ENCODE measurements around the gene PCDHAC1.
"Not testable (repeated sequence)": the region's sequence is repeated elsewhere in the genome, so short reads cannot be mapped to it uniquely, and the experiment has no call there.

PCDHAC1 gene, protein sequence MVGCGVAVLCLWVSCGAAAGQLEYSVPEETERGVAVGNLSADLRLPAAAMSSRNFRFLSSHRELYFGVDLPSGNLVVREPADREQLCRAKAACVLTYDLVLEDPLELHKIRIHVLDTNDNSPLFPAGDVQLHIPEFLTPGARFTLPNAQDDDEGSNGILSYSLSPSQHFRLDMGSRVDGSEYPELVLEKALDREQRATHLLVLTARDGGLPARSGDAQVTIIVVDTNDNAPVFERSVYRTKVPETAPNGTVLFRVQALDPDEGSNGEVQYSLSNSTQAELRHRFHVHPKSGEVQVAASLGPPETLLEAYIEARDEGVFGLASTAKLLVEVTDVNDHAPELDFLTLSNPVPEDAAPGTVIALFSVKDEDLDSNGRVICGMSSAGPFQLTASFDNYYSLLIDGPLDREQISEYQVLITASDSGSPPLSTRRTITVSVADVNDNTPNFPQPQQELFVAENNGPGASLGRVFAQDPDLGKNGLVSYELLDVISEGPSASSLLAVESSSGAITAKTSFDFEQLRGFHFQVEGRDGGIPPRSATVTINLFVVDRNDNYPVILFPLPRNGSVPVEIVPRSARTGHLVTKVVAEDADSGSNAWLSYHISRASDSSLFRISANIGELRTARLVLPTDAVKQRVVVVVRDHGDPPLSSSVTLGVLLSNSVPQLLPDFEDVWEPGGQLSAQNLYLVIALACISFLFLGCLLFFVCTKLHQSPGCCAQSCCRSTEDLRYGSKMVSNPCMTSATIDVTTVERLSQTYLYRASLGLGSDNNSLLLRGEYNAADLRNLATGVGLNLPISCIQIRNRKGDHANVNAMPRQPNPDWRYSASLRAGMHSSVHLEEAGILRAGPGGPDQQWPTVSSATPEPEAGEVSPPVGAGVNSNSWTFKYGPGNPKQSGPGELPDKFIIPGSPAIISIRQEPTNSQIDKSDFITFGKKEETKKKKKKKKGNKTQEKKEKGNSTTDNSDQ

DNA sequence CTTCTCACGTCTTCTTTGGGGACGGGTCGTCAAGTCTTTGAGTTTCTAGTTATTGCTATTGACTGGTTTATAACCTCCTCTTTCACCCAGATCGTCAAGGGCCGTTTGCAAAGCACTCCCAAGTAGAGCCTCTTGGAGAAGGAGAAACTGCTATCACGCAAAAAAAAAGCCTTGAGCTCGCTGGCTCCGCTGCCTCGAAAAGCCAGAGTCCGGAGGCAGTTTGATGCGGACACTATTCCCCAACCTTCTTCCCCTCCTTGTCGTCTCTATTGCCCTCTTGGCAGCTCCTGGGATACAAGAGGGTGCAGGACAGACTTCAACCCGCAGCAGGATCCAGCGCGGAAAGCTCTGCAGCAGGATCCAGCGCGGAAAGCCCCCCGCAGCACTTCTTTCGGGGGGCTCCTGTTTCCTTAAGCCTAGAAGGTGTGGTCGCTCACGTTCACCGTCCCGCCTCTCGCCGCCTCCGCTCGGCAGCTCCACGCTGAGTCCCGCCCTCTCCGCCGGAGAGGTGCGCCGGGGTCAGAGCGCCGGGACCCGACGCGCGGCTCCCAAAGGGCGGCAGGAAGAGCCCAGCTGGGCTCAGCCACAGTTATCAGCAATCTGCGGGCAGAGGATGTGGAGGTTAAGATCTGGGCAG is at the start of gene PCDHAC1:
TSS of gene PCDHAC1 (plus strand) at position 494 of the 637 bp plus-strand sequence. CDS start 594 bp downstream, outside the sequence.
- no peak for DNase-seq

DNA sequence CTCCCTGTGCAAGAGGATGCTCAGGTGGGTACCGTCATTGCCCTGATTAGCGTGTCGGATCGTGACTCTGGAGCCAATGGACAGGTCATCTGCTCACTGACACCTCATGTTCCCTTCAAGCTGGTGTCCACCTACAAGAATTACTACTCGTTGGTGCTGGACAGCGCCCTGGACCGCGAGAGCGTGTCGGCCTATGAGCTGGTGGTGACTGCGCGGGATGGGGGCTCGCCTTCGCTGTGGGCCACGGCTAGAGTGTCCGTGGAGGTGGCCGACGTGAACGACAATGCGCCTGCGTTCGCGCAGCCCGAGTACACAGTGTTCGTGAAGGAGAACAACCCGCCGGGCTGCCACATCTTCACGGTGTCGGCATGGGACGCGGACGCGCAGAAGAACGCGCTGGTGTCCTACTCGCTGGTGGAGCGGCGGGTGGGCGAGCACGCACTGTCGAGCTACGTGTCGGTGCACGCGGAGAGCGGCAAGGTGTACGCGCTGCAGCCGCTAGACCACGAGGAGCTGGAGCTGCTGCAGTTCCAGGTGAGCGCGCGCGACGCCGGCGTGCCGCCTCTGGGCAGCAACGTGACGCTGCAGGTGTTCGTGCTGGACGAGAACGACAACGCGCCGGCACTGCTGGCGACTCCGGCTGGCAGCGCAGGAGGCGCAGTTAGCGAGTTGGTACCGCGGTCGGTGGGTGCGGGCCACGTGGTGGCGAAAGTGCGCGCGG is 49.4 kb upstream of the PCDHAC1 start:
- DNase-seq, result not testable (repeated sequence)

DNA sequence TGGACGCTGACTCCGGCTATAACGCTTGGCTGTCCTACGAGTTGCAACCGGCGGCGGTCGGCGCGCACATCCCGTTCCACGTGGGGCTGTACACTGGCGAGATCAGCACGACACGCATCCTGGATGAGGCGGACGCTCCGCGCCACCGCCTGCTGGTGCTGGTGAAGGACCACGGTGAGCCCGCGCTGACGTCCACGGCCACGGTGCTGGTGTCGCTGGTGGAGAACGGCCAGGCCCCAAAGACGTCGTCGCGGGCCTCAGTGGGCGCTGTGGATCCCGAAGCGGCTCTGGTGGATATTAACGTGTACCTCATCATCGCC is 48.9 kb upstream of the PCDHAC1 start:
- DNase-seq, result no peak

DNA sequence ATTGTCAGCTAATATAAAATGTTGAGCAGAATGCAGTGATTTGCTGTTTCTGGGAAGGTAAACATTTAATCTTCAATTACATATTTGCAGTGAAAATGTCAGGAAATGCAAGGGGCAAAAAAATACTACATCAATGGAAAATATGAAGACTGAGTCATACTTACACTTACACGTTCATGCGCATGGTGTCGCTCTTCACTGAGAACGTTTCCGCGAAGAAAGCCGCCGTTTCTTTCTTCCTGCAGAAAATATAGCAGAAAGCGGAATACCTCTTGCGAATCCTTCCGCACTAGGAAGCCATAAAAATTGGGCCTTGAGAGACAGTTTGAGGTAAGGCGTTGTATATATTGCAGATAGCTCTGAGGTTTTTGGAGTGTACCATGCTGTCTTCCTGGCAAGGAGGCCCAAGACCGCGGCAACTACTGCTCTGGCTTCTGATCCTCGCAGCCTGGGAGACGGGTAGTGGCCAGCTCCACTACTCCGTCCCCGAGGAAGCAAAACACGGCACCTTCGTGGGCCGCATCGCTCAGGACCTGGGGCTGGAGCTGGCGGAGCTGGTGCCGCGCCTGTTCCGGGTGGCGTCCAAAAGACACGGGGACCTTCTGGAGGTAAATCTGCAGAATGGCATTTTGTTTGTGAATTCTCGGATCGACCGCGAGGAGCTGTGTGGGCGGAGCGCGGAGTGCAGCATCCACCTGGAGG is 44.1 kb upstream of the PCDHAC1 start, which contains the start of gene PCDHA13:
TSS of gene PCDHA13 (plus strand) at position 236 of the 702 bp plus-strand sequence. CDS start at position 381, 145 bp downstream.
- no peak for DNase-seq

DNA sequence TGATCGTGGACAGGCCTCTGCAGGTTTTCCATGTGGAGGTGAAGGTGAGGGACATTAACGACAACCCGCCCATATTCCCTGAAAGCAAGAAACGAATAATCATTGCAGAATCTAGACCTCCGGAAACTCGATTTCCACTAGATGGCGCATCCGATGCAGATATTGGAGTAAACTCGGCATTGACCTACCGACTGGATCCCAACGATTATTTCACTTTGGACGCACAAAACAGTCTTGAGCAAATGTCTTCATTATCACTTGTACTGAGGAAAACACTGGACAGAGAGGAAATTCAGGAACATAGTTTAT is 43.6 kb upstream of the PCDHAC1 start:
- DNase-seq, result no peak

DNA sequence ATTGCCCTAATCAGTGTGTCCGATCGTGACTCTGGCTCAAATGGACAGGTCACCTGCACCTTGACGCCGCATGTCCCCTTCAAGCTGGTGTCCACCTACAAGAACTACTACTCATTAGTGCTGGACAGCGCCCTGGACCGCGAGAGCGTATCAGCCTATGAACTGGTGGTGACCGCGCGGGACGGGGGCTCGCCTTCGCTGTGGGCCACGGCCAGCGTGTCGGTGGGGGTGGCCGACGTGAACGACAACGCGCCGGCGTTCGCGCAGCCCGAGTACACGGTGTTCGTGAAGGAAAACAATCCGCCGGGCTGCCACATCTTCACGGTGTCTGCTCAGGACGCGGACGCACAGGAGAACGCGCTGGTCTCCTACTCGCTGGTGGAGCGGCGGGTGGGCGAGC is 42.7 kb upstream of the PCDHAC1 start:
- DNase-seq, result no peak

DNA sequence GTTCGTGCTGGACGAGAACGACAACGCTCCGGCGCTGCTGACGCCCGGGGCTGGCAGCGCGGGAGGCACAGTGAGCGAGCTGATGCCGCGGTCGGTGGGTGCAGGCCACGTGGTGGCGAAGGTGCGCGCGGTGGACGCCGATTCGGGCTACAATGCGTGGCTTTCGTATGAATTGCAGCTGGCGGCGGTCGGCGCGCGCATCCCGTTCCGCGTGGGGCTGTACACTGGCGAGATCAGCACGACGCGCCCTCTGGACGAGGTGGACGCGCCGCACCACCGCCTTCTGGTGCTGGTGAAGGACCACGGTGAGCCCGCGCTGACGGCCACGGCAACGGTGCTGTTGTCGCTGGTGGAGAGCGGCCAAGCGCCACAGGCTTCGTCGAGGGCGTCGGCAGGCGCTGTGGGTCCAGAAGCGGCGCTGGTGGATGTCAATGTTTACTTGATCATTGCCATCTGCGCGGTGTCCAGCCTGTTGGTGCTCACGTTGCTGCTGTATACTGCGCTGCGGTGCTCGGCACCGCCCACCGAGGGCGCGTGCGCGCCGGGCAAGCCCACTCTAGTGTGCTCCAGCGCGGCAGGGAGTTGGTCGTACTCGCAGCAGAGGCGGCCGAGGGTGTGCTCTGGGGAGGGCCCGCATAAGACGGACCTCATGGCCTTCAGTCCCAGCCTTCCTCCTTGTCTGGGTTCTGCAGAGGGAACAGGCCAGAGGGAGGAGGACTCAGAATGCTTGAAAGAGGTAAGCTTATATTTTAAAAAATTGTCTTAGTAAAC is 42.0 kb upstream of the PCDHAC1 start:
- no peak for DNase-seq

DNA sequence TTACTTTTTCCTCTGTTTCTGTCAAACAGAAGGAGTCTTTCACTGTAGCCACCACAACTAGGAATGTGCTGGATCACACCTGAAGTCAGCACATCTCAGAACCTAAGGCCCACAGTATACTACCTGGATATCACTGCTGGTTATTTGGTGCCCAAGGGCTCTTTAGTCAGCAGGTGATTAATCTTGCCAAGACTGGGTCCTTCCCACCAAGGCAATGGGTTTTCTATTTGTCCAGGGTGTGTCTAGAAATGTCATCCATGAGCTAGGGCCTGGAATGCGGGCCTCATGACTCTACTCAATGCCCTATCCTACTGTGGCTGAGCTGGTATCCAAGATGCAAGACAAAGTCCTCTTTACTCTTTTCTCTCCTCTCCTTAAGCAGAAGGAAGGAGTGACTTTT is 9.8 kb upstream of the PCDHAC1 start:
- no peak for DNase-seq

DNA sequence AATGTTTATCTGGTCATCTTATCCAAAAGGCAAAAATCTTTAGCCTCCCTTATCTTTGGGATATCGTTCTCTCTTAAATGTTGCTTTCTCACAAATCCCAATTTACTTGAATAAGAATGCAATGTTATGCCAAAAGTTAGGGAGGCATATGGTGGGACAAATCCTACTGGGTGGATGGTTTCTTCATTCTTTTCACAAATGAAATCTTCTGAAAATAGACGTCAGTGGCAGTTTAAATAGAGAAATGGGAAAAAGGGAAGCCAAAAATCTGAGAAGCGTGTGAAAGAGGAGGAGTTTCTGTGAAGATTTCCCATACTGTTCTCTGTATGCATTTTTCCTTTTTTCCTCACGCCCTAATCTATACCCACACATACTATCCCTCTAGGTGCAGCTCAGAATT is 2.5 kb upstream of the PCDHAC1 start:
- no peak for DNase-seq

DNA sequence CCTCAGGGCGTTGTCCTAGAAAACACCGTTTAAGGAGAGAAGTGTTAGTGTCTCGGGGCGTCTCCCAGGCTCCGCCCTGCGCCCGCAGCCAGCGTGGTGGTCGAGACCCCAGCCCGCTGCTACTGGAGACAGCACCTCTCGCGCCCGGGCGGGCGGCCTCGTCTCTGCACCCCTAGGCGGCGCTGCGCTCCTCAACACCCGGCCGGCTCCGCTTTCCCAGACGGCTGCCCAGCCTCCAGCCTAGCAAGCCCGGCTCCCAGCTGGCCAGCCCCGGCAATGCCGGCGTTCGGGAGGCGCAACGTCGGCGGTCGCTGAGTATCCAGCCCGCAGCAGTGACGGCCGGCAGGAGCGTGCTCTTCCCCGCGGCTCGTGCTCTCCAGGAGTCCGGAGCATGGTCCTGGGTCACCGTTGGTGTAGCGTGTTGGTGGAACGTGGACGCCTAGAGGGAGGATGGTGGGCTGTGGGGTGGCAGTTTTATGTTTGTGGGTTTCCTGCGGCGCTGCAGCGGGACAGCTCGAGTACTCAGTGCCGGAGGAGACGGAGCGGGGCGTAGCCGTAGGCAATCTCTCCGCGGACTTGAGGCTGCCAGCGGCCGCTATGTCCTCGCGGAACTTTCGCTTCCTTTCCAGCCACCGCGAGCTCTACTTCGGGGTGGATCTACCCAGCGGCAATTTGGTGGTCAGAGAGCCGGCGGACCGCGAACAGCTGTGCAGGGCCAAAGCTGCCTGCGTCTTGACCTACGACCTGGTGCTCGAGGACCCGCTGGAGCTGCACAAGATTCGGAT is 536 bp downstream of the PCDHAC1 start:
- DNase-seq, result peak; percentile 4

DNA sequence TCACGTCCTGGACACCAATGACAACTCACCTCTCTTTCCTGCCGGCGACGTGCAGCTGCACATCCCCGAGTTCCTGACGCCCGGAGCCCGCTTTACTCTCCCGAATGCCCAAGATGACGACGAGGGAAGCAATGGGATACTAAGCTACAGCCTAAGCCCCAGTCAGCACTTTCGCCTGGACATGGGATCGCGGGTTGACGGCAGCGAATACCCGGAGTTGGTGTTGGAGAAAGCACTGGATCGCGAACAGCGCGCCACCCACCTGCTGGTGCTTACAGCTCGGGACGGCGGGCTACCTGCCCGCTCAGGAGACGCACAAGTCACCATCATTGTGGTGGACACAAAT is 1.1 kb downstream of the PCDHAC1 start:
- DNase-seq, result no peak

DNA sequence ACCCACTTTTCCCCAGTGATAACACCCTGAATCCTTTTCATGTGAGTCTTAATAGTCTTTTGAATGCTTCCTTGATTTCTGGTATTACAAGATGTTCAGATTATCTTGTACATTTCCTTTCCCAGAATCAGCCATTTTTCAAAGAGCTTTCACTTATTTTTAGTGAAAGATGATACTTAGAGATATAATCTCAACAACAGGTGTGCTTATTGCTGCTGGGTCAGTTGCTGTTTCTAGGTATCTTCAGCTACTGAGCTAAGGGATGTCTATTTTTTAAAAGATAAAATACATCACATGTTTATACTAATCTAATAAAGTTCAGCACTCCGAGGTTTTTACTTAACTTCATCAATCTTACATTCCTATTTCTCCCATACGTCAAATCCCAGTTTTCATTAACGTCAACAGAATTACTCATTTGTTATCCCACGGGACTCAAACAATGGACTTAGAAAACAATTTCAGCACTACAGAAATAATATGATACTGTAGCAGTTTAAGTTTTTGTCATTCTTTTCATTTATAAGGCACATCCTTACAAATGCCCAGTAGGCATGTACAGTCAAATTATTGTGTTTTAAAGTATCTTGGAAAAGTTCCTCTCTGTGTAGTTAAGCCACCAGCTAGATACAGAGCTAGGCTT is 9.0 kb downstream of the PCDHAC1 start:
- no peak for DNase-seq

DNA sequence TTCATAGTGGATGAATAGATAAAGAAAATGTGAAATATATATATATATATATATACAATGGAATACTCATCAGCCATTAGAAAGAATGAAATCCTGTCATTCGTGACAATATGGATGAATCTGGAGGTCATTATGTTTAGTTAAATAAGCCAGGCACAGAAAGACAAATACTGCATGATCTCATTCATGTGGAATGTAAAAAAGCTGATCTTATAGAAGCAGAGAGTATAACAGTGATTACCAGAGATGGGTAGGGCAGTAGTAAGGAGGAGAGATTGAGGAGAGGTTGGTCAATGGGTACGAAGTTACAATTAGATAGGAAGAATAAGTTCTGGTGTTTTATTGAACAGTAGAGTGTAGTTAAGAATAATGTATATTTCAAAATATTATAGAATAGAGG is 20.5 kb downstream of the PCDHAC1 start:
- no peak for DNase-seq

DNA sequence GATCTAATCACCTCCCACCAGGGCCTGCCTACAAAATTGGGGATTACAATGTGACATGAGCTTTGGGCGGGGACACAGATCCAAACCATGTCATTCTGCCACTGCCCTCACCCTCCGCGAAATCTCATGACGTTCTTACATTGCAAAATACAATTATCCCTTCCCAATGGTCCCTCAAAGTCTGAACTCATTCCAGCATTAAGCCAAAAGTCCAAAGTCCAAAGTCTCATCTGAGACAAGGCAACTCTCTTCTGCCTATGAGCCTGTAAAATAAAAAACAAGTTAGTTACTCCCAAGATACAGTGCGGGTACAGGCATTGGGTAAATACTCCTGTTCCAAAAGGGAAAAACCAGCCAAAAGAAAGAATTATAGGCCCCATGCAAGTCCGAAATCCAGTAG is 25.5 kb downstream of the PCDHAC1 start:
- DNase-seq, result no peak

DNA sequence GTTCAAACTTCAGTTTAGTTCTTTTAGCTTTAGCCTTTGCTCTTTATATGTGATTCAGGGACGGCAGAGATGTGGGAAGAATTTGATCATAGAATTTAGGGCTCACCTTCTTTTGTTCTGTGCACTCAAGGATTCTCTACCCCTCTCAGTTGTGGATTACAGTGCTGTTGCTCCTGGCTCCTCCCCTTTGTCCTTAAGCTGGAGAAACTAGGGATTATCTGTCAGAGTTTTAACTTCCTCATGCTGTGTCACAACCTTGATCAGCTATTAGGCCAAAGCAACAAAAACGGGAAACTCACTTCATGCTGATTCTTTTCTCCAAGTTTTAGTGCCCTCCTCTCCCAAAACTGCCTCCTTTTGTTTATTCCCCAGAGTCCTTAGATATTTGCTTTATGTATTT is 27.1 kb downstream of the PCDHAC1 start:
- no peak for DNase-seq

DNA sequence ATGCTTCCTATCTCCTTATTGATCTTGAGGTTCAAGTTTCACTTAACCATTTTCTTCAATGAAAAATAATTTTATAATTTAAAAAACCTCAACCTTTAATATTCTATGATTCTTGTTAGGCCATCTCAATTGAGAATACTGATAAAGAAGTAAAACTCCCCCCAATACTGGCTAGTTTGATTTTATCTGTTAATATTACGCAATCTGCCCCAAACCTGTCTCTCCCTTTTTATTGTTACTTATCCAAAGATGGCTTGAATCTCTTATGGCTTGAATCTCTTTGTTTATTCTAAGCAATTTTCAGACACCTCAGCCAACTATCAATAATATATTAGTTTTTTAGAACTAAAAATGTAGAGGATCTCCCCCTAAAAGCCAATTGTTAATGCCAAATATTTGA is 36.1 kb downstream of the PCDHAC1 start:
- no peak for DNase-seq

DNA sequence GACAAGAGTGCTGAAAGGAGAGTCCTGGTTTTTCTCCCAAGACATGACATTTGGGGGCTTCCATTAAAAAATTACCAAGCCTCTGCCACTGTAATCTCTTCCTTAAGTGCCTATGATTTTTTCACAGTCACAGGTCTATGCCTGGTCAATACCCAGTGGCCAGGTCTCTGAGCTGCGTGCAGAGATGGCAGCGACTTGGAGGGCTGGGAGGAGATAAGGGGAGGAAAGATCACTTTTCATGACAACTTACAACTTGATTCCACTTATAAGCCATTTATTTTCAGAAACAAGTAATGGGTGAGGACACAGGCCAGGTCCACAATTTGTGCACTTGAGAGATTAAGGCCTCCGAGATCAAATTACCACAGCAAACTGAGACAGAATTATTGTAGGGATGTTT is 38.3 kb downstream of the PCDHAC1 start:
- DNase-seq, result no peak

DNA sequence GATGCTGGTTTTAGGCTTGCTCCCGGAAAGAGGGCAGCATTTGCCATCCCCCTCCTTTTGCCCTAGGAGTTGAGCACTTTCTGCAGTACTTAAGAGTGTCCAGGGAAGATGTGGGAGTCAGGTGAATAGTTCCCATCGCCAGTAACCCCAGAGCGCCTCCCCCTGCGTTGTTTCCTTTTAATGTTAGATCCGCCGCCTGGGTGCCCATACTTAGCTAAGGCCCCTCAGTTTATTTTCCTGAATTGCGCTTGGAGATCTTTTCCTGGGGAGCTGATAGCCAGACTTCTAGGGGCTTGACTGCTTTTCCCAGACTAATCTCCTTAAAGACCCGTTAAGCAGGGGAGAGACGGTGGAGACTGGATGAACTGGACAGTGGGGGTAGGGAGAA is 39.8 kb downstream of the PCDHAC1 start:
- DNase-seq, result no peak

DNA sequence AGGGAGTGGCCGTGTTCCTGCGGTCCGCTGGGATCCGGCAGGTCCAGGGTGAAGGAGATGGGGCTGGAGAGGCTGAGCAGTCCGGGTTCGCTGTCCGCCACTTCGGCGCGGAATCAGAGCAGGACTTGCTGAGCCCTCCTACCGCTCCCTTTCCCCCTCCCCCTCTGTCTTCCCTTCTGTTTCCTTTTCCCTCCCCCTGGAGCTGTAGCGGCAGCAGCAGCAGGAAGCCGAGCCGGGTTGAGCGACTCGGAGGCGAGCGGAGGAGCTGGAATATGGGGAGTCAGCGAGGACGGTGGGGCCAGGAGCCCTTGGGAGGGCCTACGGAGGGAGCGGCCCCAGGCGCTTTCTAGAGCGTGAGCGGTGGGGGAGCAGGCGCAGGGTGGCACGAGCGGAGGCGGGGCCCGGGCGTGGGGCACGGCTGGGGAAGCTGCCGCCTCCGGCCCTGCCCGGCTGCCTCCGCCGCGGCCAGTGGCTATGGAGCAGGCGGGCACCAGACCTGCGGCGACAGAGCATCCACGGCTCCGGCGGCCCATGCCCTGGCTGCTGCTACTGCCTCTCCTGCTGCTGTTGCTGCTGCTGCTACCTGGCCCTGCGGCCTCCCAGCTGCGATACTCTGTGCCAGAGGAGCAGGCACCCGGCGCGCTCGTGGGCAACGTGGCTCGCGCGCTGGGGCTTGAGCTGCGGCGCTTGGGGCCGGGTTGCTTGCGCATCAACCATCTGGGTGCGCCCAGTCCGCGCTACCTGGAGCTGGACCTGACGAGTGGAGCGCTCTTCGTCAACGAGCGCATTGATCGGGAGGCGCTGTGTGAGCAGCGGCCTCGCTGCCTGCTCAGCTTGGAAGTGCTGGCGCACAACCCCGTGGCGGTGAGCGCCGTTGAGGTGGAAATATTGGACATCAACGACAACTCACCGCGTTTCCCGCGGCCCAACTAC is 40.5 kb downstream of the PCDHAC1 start, which contains the start of gene PCDHAC2:
TSS of gene PCDHAC2 (plus strand) at position 184 of the 933 bp plus-strand sequence. CDS start at position 475, 291 bp downstream.
- DNase-seq, result no peak
